IMR-90 (cell line): ENCODE data around the gene ARMC9. TPM values are rescaled to one million over a fixed set of nuclear protein-coding genes. Genes with fewer than 3 reads are reported as not detected.

Experiments used
- CEBPB ChIP-seq: IDR thresholded peaks from 2 replicates; pipeline ENCODE4 v1.6.1; 2012; ENCODE audit warnings: low read depth, low read length, improper control_type of control experiment
- ELK1 ChIP-seq: fragments of 150-350 bp; IDR thresholded peaks from 2 replicates; pipeline ENCODE4 v1.6.1; 2016; ENCODE audit warnings: low read depth, mild to moderate bottlenecking, low read length, moderate library complexity, borderline replicate concordance
- FOS ChIP-seq: fragments of 150-350 bp; IDR thresholded peaks from 2 replicates; pipeline ENCODE4 v1.6.1; 2016; ENCODE audit warnings: low read depth, low read length
- POLR2A ChIP-seq: IDR thresholded peaks from 2 replicates; pipeline ENCODE4 v1.6.1; 2012; ENCODE audit warnings: mild to moderate bottlenecking, low read depth, low read length
- RAD21 ChIP-seq: IDR thresholded peaks from 2 replicates; pipeline ENCODE4 v1.6.1; 2012; ENCODE audit warnings: low read length, improper control_type of control experiment
- polyA plus RNA-seq, 3 experiments: library from polyadenylated mRNA; depleted of rRNA; stranded (reverse); fragments of >200 nt; gene quantifications; 2 replicates each; pipeline ENCODE4 v1.2.3, GENCODE V29; 2012; ENCODE audit warnings: low replicate concordance in 1 of 3
- total RNA-seq: library from RNA; depleted of rRNA; stranded (reverse); fragments of >200 nt; gene quantifications from 2 replicates; pipeline ENCODE4 v1.2.3, GENCODE V29; 2012
- TF ChIP-seq, protein P1 (sequence below): fragments of 150-350 bp; IDR thresholded peaks from 2 replicates; pipeline ENCODE4 v1.6.1; 2017; ENCODE audit warnings: mild to moderate bottlenecking, antibody characterized with exemption, low read length, low read depth

ARMC9 gene
- total and polyA plus RNA-seq, 2 of the 4 experiments (the other 2 are of a cell fraction), result 36.0 to 46.6 TPM

- TF ChIP-seq ELK1 (no peak), RAD21 (no peak), CEBPB (no peak), FOS (peak; percentile 32; the same call in 1 of the 2 replicates), POLR2A (no peak; the same call in 1 of the 2 replicates)
- TF ChIP-seq, protein P1, sequence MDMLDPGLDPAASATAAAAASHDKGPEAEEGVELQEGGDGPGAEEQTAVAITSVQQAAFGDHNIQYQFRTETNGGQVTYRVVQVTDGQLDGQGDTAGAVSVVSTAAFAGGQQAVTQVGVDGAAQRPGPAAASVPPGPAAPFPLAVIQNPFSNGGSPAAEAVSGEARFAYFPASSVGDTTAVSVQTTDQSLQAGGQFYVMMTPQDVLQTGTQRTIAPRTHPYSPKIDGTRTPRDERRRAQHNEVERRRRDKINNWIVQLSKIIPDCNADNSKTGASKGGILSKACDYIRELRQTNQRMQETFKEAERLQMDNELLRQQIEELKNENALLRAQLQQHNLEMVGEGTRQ, result peak; percentile 99
These were observed at the start of gene ARMC9 (continued) for GRCh38 chr2:231198291-231199173.
